ENCODE measurements around the gene UCN3.

Gene UCN3

DNA sequence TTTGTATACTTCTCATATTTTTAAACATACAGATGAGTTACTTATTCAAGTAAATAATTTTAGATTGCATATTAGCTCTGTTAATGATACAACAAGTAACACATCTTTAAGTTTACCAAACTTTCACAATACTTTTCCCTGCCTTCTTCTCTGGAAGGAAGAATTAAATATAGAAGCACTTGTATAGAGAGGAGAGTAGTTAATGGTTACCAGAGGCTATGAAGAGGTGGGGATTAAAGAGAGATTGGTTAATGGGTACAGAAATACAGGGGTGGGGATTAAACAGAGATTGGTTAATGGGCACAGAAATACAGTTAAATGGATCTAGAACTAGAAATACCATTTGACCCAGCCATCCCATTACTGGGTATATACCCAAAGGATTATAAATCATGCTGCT, 20.0 kb upstream of the UCN3 start:
- H3K27ac ChIP-seq: no peak overlapping the region
- in situ Hi-C loops (cut with HindIII; ENCODE audit: low pct_ligation_motif_present, low sequenced_read_pairs): no loop called here
- TF ChIP-seq, protein P1, sequence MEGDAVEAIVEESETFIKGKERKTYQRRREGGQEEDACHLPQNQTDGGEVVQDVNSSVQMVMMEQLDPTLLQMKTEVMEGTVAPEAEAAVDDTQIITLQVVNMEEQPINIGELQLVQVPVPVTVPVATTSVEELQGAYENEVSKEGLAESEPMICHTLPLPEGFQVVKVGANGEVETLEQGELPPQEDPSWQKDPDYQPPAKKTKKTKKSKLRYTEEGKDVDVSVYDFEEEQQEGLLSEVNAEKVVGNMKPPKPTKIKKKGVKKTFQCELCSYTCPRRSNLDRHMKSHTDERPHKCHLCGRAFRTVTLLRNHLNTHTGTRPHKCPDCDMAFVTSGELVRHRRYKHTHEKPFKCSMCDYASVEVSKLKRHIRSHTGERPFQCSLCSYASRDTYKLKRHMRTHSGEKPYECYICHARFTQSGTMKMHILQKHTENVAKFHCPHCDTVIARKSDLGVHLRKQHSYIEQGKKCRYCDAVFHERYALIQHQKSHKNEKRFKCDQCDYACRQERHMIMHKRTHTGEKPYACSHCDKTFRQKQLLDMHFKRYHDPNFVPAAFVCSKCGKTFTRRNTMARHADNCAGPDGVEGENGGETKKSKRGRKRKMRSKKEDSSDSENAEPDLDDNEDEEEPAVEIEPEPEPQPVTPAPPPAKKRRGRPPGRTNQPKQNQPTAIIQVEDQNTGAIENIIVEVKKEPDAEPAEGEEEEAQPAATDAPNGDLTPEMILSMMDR (IDR thresholded peaks at IDR 0.05; ENCODE audit: low read depth, low read length, missing control alignments): no peak
- H3K4me3 ChIP-seq (ENCODE audit: low read depth, low read length): no peak overlapping the region
- no peaks in the 10 kb centered on the region for H3K27me3 ChIP-seq (replicated peaks)
- no peaks in the 10 kb centered on the region for H3K36me3 ChIP-seq (replicated peaks)
- no peak for DNase-seq

DNA sequence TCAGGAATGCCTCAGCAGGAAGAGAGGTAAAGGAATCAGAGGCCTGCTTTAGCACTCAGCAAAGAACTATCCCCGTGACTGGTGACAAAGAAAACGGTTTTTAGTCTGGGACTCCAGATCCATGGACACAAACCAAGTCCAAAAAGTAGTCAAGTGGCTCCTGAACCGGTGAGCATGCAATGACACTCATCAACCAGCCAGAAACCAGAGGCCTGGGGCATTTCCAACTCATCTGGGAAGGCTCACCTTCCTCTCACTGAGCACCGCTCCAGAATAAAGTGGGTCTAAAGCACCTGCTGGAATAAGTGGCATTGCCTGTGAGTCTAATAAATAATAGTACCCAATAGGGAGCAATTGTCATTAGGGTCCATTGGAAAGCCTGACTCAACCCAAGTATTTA, 17.9 kb upstream of the UCN3 start:
- H3K27ac ChIP-seq: no peak overlapping the region
- H3K36me3 ChIP-seq (replicated peaks): no peaks in the 10 kb centered on the region
- no peaks in the 10 kb centered on the region for H3K27me3 ChIP-seq (replicated peaks)
- H3K4me3 ChIP-seq (ENCODE audit: low read depth, low read length): no peak overlapping the region
- in situ Hi-C loops (cut with HindIII; ENCODE audit: low pct_ligation_motif_present, low sequenced_read_pairs): no loop called here
- DNase-seq: no peak
- TF ChIP-seq, protein P1 (IDR thresholded peaks at IDR 0.05; ENCODE audit: low read depth, low read length, missing control alignments): no peak

DNA sequence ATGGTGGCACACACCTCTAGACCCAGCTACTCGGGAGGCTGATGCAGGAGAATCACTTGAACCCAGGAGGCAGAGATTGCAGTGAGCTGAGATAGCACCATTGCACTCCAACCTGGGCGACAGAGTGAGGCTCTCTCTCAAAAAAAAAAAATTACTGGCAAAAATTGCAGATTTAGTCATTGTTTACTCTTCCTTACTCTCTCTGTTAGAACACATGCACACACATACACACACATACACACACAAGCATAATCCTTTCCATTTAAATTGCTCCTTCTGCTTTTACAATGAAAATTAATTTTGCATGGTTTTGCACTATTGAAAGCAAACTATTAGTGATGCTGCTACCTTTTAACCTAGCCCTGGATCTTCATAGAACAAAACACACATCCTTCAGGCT, 15.4 kb upstream of the UCN3 start:
- Histone ChIP-seq H3K4me3 (ENCODE audit: low read depth, low read length) (no peak overlapping the region), H3K36me3 (replicated peaks) (no peaks in the 10 kb centered on the region), H3K27ac (no peak overlapping the region), H3K27me3 (replicated peaks) (no peaks in the 10 kb centered on the region)
- DNase-seq: no peak
- TF ChIP-seq, protein P1 (IDR thresholded peaks at IDR 0.05; ENCODE audit: low read depth, low read length, missing control alignments): no peak
- in situ Hi-C loops (cut with HindIII; ENCODE audit: low pct_ligation_motif_present, low sequenced_read_pairs): no loop called here

DNA sequence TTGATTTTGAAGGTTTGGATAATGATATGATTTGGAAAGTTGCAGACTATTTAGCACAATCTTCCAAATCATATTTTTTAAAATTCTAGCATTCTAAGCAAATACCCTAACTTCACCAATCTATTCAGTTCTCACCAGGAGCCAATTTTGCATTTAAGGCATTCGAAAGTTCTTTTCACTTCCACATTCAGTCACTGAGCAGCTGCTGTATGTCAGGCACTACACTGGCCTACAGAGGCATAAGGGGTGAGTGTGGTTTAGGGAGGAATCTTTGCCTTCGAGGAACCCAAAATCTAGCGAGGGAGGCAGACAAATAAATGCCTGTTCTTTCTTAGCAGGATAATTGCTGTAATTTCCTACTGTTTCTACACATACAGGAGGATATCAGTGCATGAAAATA, 10.7 kb upstream of the UCN3 start:
- no peak overlapping the region for H3K4me3 ChIP-seq (ENCODE audit: low read depth, low read length)
- in situ Hi-C loops (cut with HindIII; ENCODE audit: low pct_ligation_motif_present, low sequenced_read_pairs): no loop called here
- H3K27me3 ChIP-seq (replicated peaks): no peaks in the 10 kb centered on the region
- no peaks in the 10 kb centered on the region for H3K36me3 ChIP-seq (replicated peaks)
- no peak for DNase-seq
- no peak overlapping the region for H3K27ac ChIP-seq
- TF ChIP-seq, protein P1 (IDR thresholded peaks at IDR 0.05; ENCODE audit: low read depth, low read length, missing control alignments): no peak

DNA sequence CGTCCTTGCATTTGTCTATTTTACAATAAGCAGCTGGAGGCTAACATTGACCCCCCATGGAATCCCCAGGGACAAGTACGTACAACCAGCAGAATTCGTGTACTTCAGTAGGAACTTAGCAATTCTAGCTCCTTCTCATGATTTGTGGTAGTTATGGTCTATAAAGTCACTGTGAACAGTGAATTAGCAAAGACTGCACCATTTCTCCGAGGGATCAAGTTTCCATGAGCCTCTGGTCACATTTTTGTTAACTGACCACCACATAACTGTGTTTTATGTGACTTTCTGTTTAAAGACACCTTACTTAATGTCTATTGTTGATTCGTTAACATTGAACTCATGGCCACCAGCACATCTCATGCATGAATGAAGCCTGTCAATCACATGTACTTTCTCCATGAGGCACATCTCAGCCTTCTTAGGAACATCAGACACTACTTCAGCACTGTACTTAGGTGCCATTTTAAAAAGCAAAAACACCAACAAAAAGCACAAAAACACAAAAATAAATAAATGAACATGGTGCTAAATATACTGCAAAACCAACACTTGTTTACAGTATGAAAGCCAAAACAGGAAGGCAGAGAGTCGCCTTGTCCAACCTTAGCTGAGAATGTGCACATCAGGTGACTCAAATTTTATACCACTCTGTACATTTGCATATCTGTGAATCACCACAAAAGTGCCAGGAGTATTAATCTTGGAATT, 9.0 kb upstream of the UCN3 start:
- Histone ChIP-seq H3K4me3 (ENCODE audit: low read depth, low read length) (no peak overlapping the region), H3K36me3 (replicated peaks) (no peaks in the 10 kb centered on the region), H3K27me3 (replicated peaks) (no peaks in the 10 kb centered on the region), H3K27ac (no peak overlapping the region)
- TF ChIP-seq, protein P1 (IDR thresholded peaks at IDR 0.05; ENCODE audit: low read depth, low read length, missing control alignments): no peak
- no peak for DNase-seq
- in situ Hi-C loops (cut with HindIII; ENCODE audit: low pct_ligation_motif_present, low sequenced_read_pairs): no loop called here

DNA sequence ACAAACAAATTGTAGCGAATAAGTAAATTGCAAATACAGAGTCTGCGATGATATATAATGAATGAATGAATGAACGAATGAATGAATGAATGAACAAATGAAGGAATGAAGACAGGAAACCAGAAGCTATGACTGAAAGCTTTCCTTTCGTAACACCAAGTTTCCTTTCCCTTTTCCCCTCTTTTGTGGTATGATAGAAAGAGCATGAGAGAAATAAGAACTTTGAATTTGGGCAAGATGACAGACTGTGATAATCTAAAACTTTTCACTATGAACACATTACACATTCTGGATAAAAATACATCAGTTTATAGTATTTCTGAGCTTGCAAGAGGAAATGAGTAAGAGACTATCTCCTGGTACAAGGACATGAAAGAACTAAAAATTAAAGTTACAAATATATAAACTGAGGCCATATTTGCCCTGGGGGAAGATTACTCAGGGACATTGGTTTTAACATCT, 8.4 kb upstream of the UCN3 start:
- in situ Hi-C loops (cut with HindIII; ENCODE audit: low pct_ligation_motif_present, low sequenced_read_pairs): no loop called here

More for the DNA sequence above, 8.4 kb upstream of the UCN3 start:
- Histone ChIP-seq H3K27ac (no peak overlapping the region), H3K36me3 (replicated peaks) (no peaks in the 10 kb centered on the region), H3K27me3 (replicated peaks) (no peaks in the 10 kb centered on the region), H3K4me3 (ENCODE audit: low read depth, low read length) (no peak overlapping the region)
- no peak for DNase-seq
- TF ChIP-seq, protein P1 (IDR thresholded peaks at IDR 0.05; ENCODE audit: low read depth, low read length, missing control alignments): no peak
